GM06990 (cell line): ENCODE results near the gene TNS2.

ENCODE experiments used
- DNase-seq: peaks from one replicate; pipeline ENCODE4 v3.0.0-alpha.2; 2011; ENCODE audit not compliant: insufficient read length; ENCODE audit errors: extremely low read depth
- H3K27me3 ChIP-seq: replicated peaks from 2 replicates; pipeline ENCODE4 v1.6.0; 2011; ENCODE audit warnings: low read length; ENCODE audit not compliant: control insufficient read depth, insufficient read depth
- H3K36me3 ChIP-seq: 2 replicates; pipeline ENCODE4 v1.5.1; 2011; ENCODE audit warnings: low read length; ENCODE audit not compliant: control insufficient read depth, insufficient read depth
- H3K4me3 ChIP-seq: replicated peaks from 2 replicates; pipeline ENCODE4 v1.5.1; 2011; ENCODE audit warnings: low read depth, mild to moderate bottlenecking, control low read depth, low read length
- TF ChIP-seq, protein P1 (sequence below): IDR thresholded peaks from 2 replicates; pipeline ENCODE4 v1.5.1; 2011; ENCODE audit warnings: low read length, control low read depth, mild to moderate bottlenecking, inconsistent platforms; ENCODE audit not compliant: insufficient read depth, poor library complexity, severe bottlenecking

Gene TNS2

DNA sequence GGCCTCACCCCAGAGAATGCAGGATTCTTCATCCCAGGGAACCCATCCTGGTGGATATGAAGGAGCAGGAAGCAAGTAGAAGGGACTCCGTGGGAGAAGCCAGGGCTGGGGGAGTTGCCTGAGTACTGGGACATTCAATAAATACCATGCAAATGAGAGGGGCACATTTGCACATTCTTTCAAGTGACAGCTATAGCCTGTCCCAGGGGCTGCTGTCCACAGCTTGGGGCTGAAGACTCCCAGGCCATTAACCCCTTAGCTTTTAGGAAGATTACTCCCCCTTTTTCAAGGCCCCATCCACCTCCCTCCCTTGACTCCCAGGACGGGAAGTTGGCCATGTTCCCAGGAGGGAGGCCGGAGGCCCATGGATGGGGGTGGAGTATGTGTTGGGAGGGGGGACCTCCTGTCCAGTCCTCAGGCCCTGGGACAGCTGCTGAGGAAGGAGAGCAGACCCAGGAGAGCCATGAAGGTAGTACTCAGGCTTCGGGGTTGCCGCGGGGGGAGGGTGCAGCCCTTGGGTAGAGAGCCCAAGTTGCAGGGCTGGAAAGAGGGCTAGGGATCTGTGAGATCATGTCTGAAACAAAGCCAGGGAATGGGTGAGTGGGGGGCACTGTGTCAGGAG is 974 bp upstream of the TNS2 start:
- Histone ChIP-seq H3K4me3 (no peak overlapping the region), H3K27me3 (peaks cover 3% of the 10 kb centered on the region), H3K36me3 (no peaks in the 10 kb centered on the region)
- no peak for DNase-seq
- TF ChIP-seq, protein P1, sequence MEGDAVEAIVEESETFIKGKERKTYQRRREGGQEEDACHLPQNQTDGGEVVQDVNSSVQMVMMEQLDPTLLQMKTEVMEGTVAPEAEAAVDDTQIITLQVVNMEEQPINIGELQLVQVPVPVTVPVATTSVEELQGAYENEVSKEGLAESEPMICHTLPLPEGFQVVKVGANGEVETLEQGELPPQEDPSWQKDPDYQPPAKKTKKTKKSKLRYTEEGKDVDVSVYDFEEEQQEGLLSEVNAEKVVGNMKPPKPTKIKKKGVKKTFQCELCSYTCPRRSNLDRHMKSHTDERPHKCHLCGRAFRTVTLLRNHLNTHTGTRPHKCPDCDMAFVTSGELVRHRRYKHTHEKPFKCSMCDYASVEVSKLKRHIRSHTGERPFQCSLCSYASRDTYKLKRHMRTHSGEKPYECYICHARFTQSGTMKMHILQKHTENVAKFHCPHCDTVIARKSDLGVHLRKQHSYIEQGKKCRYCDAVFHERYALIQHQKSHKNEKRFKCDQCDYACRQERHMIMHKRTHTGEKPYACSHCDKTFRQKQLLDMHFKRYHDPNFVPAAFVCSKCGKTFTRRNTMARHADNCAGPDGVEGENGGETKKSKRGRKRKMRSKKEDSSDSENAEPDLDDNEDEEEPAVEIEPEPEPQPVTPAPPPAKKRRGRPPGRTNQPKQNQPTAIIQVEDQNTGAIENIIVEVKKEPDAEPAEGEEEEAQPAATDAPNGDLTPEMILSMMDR = no peak

DNA sequence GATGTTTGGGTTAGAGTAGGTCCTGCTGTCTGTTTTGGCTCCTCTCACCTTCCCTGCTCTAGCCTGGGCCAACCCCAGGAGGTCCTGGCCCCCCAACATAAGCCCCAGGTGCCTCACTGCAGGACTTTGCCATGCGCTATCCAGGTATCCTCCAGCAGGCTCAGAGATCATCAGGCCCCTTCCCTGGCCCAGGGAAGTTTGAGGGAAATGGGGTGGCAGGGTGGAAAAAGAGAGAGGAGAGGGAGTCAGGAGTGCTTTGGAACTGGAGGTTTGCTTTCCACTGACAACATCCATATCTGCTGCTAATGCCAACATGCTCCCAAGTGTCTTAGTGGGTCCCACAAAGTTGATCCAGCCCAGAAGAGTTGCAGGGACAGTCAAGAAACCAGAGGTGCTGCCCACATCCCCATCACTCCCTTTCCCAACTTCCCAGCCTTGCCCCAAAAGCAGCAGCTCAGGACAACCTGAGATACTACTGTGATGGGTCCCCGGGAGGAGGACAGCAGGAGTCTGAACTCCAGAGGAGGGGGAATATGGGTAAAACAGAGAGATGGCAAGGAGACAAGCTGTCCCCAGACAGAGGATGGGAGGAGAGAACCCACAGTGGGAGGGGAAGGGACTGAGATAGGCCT is 677 bp downstream of the TNS2 start:
- Histone ChIP-seq H3K4me3 (no peak overlapping the region), H3K27me3 (peaks cover 3% of the 10 kb centered on the region), H3K36me3 (no peaks in the 10 kb centered on the region)
- DNase-seq = no peak
- TF ChIP-seq, protein P1 = no peak

DNA sequence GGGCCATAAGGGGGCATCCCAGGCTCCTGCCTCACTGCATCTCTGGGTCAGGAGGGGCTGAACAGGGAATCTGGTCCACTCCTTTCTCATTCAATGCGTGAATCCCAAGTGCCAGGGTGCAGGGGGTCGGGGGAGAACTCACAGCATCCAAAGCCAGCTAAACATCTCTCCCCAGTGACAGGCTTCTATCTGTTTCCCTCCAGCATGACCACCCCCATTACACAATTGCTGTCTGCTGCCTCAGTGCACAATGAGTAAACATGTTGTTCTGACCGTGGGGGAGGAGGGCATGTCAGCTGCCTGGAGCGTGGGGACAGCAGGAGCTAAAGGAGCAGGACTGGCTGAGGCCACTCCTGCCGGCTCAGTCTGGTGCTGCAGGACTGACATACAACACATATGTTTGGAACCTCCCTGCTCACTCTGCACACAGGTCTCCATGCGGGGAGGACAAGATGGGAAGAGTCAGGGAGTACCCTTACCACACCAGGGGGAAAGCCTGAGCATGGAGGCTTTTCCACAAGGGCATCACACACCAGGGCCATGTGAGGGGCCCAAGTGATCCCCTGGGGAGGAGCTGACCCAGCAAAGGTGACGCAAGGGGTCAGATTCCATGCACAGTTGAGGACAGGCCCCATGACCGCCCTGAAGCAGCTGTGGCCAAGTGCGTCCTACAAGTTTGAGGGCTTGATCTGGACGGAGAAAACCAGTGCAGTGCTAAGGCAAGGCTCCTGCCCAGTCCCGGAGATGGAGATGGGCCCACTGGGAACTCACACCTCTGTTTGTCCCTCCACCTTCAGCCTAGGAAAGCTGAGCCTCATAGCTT is 1.4 kb downstream of the TNS2 start:
- Histone ChIP-seq H3K27me3 (peaks cover 3% of the 10 kb centered on the region), H3K4me3 (no peak overlapping the region), H3K36me3 (no peaks in the 10 kb centered on the region)
- no peak for DNase-seq
- TF ChIP-seq, protein P1 = no peak

DNA sequence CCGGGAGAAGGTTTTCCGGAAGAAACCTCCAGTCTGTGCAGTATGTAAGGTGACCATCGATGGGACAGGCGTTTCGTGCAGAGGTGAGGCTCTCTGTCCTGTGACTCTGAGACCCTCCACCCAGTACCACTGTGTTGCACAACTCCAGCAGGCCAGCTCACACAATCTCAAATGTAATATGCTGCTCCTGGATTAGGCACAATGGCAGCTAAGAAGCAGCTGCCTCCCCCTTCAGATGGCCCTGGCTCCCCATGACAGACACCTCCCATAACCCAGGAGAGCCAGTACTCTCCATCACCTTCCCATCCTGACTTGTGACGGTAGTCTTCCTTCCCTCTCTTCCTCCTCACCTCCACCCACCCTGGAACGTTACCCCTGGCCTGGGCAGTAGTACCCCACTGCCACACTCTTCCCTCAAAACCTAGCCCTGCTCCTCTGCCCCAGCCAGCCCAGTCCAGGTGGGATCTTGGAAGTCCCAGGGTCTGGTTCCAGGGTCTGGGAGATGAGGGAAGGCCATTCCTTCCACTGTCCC is 2.1 kb downstream of the TNS2 start:
- Histone ChIP-seq H3K27me3 (no peaks in the 10 kb centered on the region), H3K36me3 (no peaks in the 10 kb centered on the region), H3K4me3 (no peak overlapping the region)
- DNase-seq = no peak
- TF ChIP-seq, protein P1 = no peak

DNA sequence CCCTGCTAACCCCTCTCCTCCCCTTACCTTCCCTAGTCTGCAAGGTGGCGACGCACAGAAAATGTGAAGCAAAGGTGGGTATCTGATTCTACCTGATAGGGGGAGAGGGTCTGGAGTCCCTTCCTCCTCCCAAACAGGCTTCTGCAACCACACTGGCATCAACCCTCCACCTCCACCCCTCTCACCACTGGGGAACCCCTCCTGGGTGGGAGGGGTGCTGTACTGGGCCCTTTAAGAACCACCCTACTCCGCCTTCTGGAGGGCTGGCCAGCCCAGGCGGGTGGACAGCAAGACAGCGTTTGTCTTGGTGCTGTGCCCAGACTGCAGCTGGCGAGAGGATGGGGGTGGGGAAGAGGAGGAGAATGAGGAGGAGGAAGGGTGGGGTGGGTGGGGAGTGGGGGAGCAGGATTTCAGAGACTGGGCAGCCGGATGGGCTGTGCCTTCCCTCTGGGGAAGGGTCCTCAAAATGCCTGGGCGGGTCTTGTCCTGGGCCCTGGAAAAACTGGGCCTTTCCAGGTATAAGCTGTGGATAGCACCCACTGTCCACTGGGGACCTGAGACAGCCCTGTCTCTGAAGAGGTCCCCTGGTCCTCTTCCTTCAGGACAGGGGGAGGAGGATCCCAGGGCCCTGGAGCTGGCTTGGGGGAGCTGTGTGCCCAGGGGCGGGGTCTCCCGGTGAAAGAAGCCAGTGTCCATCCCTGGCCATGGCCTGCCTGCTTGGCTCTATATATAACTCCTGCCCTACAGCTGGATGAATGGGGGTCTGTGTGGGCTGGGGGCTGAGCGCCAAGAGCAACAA is 2.8 kb downstream of the TNS2 start:
- Histone ChIP-seq H3K27me3 (no peaks in the 10 kb centered on the region), H3K36me3 (no peaks in the 10 kb centered on the region), H3K4me3 (no peak overlapping the region)
- DNase-seq = no peak
- TF ChIP-seq, protein P1 = no peak
